Measurements from ENCODE around the gene RFPL2.

Gene RFPL2

GRCh38 chr22:32204856-32205722, at the start of gene RFPL2:
RFPL2 (minus strand) TSS chr22:32205073; CDS start chr22:32202451, 2,622 bp downstream.
- peak; percentile 21 for DNase-seq (ENCODE audit: low spot score)

GRCh38 chr22:32249231-32249630, 44.4 kb upstream of the RFPL2 start:
- DNase-seq (ENCODE audit: low spot score): no peak

GRCh38 chr22:32248276-32248675, 43.4 kb upstream of the RFPL2 start:
- DNase-seq (ENCODE audit: low spot score): no peak

GRCh38 chr22:32246166-32246565, 41.3 kb upstream of the RFPL2 start:
- no peak for DNase-seq (ENCODE audit: low spot score)

GRCh38 chr22:32245042-32245441, 40.2 kb upstream of the RFPL2 start:
- DNase-seq (ENCODE audit: low spot score): no peak

- no peak for DNase-seq (ENCODE audit: low spot score)
Observed at GRCh38 chr22:32244547-32244946, 39.7 kb upstream of the RFPL2 start.

- no peak for DNase-seq (ENCODE audit: low spot score)
Observed at GRCh38 chr22:32240461-32240860, 35.6 kb upstream of the RFPL2 start.

- no peak for DNase-seq (ENCODE audit: low spot score)
Observed at GRCh38 chr22:32237906-32238305, 33.0 kb upstream of the RFPL2 start.

- no peak for DNase-seq (ENCODE audit: low spot score)
Observed at GRCh38 chr22:32236970-32237369, 32.1 kb upstream of the RFPL2 start.

- DNase-seq (ENCODE audit: low spot score): no peak
Observed at GRCh38 chr22:32233091-32233490, 28.2 kb upstream of the RFPL2 start.

- DNase-seq (ENCODE audit: low spot score): no peak
Observed at GRCh38 chr22:32232191-32232830, 27.4 kb upstream of the RFPL2 start.

GRCh38 chr22:32226326-32227104, 21.6 kb upstream of the RFPL2 start:
- no peak for DNase-seq (ENCODE audit: low spot score)

GRCh38 chr22:32222991-32223390, 18.1 kb upstream of the RFPL2 start:
- no peak for DNase-seq (ENCODE audit: low spot score)

GRCh38 chr22:32219026-32219425, 14.2 kb upstream of the RFPL2 start:
- DNase-seq (ENCODE audit: low spot score): no peak

- DNase-seq (ENCODE audit: low spot score): no peak
Observed at GRCh38 chr22:32218470-32218869, 13.6 kb upstream of the RFPL2 start.

GRCh38 chr22:32217465-32217864, 12.6 kb upstream of the RFPL2 start:
- no peak for DNase-seq (ENCODE audit: low spot score)

- DNase-seq (ENCODE audit: low spot score): no peak
Observed at GRCh38 chr22:32216911-32217310, 12.0 kb upstream of the RFPL2 start.

GRCh38 chr22:32211011-32211410, 6.1 kb upstream of the RFPL2 start:
- DNase-seq (ENCODE audit: low spot score): no peak

GRCh38 chr22:32208681-32209080, 3.8 kb upstream of the RFPL2 start:
- DNase-seq (ENCODE audit: low spot score): no peak

- DNase-seq (ENCODE audit: low spot score): no peak
Observed at GRCh38 chr22:32207971-32208480, 3.2 kb upstream of the RFPL2 start.

- peak; percentile 64 for DNase-seq (ENCODE audit: low spot score)
Observed at GRCh38 chr22:32206774-32207758, 2.2 kb upstream of the RFPL2 start.
